ENCODE results near the gene BCAS3.

DNA sequence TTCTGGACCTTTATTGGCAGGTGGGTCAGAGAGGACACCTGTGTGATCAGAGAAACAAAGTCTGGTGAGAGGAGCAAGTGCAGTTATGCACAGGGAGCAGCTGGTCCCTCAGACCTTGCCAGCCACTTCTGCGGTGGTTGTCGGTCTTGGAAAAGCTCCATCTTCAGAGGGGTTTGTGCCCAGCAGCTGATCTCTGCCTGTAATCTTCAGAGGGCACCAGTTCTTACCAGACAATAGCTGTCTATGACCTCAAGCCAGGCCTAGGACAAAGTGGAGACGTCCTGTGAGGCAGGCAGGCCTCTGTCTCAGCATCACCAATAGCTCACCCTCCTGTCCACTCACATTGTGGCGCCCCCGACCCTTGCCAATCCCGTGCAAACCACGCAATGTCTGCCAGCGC is 655.5 kb downstream of the BCAS3 start:
- TF ChIP-seq CTCF (IDR thresholded peaks at IDR 0.05), result no peak
- no peak for TF ChIP-seq POLR2A (IDR thresholded peaks at IDR 0.05)
- no peak for TF ChIP-seq EP300 (IDR thresholded peaks at IDR 0.05)

Data from ovary (tissue), 3 donors.